ENCODE measurements around the gene EGF. TPM values are rescaled to one million over a fixed set of nuclear protein-coding genes. Genes with fewer than 3 reads are reported as not detected.

Gene EGF
- 9.3 TPM for total RNA-seq

DNA sequence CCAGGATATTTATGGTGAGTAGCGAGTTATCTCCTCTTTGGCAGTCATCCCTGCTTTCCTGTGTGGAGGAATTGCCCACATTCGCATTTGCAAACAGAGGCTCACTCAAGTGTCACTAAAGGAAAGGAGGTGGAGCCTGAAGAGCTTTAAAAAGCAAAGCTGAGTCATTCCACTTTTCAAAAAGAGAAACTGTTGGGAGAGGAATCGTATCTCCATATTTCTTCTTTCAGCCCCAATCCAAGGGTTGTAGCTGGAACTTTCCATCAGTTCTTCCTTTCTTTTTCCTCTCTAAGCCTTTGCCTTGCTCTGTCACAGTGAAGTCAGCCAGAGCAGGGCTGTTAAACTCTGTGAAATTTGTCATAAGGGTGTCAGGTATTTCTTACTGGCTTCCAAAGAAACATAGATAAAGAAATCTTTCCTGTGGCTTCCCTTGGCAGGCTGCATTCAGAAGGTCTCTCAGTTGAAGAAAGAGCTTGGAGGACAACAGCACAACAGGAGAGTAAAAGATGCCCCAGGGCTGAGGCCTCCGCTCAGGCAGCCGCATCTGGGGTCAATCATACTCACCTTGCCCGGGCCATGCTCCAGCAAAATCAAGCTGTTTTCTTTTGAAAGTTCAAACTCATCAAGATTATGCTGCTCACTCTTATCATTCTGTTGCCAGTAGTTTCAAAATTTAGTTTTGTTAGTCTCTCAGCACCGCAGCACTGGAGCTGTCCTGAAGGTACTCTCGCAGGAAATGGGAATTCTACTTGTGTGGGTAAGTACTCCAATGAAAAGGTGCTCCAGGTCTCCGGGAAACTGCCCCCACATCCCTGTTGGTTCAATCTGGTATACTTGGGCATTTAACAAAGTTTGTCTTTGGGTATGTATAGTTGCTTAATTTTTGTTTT, at the start of gene EGF:
TSS of gene EGF (plus strand) at position 178 of the 890 bp plus-strand sequence. CDS start at position 631, 453 bp downstream.

Small RNA genes lying within 50 kb of the gene (small RNA-seq; reads per million reads assigned to genes)
- not detected for gene RNU6-35P (ENCODE audit: low replicate concordance)

Other genes starting within 250 kb of the EGF start
- gene CASP6, start 209.4 kb upstream of the EGF start, total RNA-seq = 23.2 TPM
- 39.5 TPM for gene PLA2G12A, start 182.8 kb upstream of the EGF start, total RNA-seq
- 97.7 TPM for gene CFI, start 110.9 kb upstream of the EGF start, total RNA-seq
- 12.8 TPM for gene GAR1, start 97.1 kb upstream of the EGF start, total RNA-seq
- 0.18 TPM for gene RRH, start 84.9 kb upstream of the EGF start, total RNA-seq
- 0.47 TPM for gene LRIT3, start 64.8 kb upstream of the EGF start, total RNA-seq

All from metanephros (tissue), 2 donors.